PC-3 (cell line): ENCODE data around the gene AGTRAP.

Source experiments
- CTCF ChIP-seq: fragments of 300-600 bp; sonication (generic); conservative IDR thresholded peaks from 2 replicates; pipeline ENCODE4 v1.5.1; 2017; ENCODE audit warnings: antibody characterized with exemption, low read depth, mild to moderate bottlenecking, low read length
- EZH2 ChIP-seq: fragments of 300-600 bp; sonication (generic); IDR thresholded peaks from one replicate; pipeline ENCODE4 v1.6.1; 2017; ENCODE audit warnings: antibody characterized with exemption, mild to moderate bottlenecking, low read length; ENCODE audit not compliant: unreplicated experiment
- EZH2phosphoT487 ChIP-seq: fragments of 300-600 bp; sonication (generic); IDR thresholded peaks from 2 replicates; pipeline ENCODE4 v1.6.1; 2018; ENCODE audit warnings: mild to moderate bottlenecking, antibody characterized with exemption, low read length, borderline replicate concordance

- TF ChIP-seq CTCF, result no peak
- no peak for TF ChIP-seq EZH2phosphoT487
- no peak for TF ChIP-seq EZH2
These were observed 58.7 kb downstream of the AGTRAP start for GRCh38 chr1:11794446-11795237.
